Activated effector memory CD4-positive, alpha-beta T cell treated with Interleukin-2 at 50 U/mL for 16 hours (primary cell): Measurements from ENCODE around the gene CDK4.
"Not testable (repeated sequence)": the region's sequence is repeated elsewhere in the genome, so short reads cannot be mapped to it uniquely, and the experiment has no call there.

Experiments
- DNase-seq: peaks from one replicate; pipeline ENCODE4 v3.0.0-alpha.2; 2020

The CDK4 gene

GRCh38 chr12:57724003-57724935 is 27.8 kb downstream of the CDK4 start:
- DNase-seq = no peak

GRCh38 chr12:57723630-57723962 is 28.5 kb downstream of the CDK4 start:
- DNase-seq = no peak

GRCh38 chr12:57722716-57723629 is 29.1 kb downstream of the CDK4 start:
- no peak for DNase-seq

- not testable (repeated sequence) for DNase-seq
These were observed 30.1 kb downstream of the CDK4 start for GRCh38 chr12:57721846-57722608.

GRCh38 chr12:57720606-57721595 is 31.2 kb downstream of the CDK4 start:
- no peak for DNase-seq

GRCh38 chr12:57719777-57720605 is 32.1 kb downstream of the CDK4 start:
- DNase-seq = no peak

GRCh38 chr12:57718641-57719528 is 33.2 kb downstream of the CDK4 start:
- no peak for DNase-seq

- no peak for DNase-seq
These were observed 34.1 kb downstream of the CDK4 start for GRCh38 chr12:57717846-57718640.

GRCh38 chr12:57717131-57717530 is 35.0 kb downstream of the CDK4 start:
- no peak for DNase-seq

- no peak for DNase-seq
These were observed 35.8 kb downstream of the CDK4 start for GRCh38 chr12:57716305-57716704.

- no peak for DNase-seq
These were observed 36.3 kb downstream of the CDK4 start for GRCh38 chr12:57715786-57716185.

- DNase-seq = not testable (repeated sequence)
These were observed 36.9 kb downstream of the CDK4 start for GRCh38 chr12:57715036-57715748.

- no peak for DNase-seq
These were observed 38.9 kb downstream of the CDK4 start for GRCh38 chr12:57713209-57713608.

- DNase-seq = no peak
These were observed 39.4 kb downstream of the CDK4 start for GRCh38 chr12:57712701-57713100.

- DNase-seq = no peak
These were observed 43.8 kb downstream of the CDK4 start for GRCh38 chr12:57708296-57708695.

- DNase-seq = no peak
These were observed 44.9 kb downstream of the CDK4 start for GRCh38 chr12:57707250-57707649.

- DNase-seq = no peak
These were observed 51.8 kb downstream of the CDK4 start for GRCh38 chr12:57700317-57700716.

- DNase-seq = no peak
These were observed 53.7 kb downstream of the CDK4 start for GRCh38 chr12:57698414-57698813.
